Activated T-cell treated with anti-CD3 and anti-CD28 coated beads for 48 hours (primary cell): ENCODE data around the gene IGSF22.

ENCODE experiments used
- DNase-seq: peaks from one replicate; pipeline ENCODE4 v3.0.0-alpha.2; 2020; ENCODE audit warnings: low read depth

Gene IGSF22

GRCh38 chr11:18743900-18744514 is 18.0 kb upstream of the IGSF22 start:
- DNase-seq = no peak

- DNase-seq = no peak
These were observed 17.4 kb upstream of the IGSF22 start for GRCh38 chr11:18743365-18743764.

DNA sequence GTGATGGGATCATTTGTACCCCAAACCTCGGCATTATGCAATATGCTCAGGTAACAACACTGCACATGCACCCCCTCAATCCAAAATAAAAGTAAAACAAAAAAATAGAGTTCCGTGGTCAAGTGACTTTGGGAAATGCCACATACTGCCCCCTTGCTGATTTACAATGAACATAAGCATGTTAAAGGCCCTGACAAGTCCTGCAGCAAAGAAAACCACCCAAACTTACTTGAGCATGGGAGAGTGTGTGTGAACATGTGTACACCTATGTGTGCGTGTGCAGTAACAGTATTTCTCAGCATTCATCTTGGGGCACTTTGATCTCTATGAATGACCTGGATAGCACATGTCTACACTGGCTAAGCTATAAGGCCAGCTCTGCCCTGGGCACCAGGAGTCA is 15.8 kb upstream of the IGSF22 start:
- DNase-seq = no peak

- no peak for DNase-seq
These were observed 13.7 kb upstream of the IGSF22 start for GRCh38 chr11:18739685-18740084.

DNA sequence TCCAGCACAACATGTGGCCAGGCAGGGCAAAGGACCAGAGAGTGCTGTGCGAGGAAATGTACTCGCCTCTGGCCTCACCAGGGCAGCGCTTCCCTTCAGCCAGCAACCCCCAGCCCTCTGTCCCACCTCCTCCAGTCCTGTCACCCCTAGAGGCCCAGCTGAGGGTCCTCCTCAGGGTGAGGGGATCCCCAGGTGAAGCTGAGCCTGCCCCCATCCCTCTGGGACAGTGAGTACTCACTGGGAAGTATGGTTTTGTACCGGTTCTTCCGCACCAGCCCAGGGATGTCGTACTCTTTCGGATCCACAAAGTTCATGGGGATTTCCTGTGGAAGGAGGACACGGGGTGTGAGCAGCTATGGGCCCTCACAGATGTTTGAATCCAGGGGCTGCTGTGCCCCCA is 11.7 kb upstream of the IGSF22 start:
- DNase-seq = no peak

DNA sequence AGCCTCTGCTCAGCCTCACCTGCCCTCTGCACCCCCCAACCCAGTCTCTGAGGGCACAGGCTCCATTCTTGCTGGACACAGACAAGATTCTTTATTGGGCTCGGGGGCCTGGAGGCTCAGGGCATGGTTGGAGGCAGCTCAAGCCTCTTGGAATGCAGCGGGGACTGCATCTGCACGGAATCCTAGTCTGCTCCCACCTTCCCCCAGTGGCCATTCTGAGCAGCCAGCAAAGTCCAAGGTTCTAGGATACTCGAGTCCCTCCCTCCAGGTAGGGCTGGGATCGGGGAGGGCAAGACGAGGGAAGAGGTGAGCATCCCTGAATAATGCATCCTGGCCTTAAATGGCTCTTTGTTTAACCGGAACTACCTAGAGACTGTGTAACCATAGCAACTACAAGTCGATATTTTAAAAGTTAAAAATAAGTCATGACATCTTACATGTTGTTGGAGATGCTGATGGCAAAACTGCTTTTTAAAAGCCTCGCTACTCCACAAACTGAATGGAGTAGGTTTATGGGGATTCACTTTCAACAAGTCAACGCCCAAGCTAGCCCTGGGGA is 10.7 kb upstream of the IGSF22 start:
- DNase-seq = no peak

GRCh38 chr11:18733202-18733601 is 7.2 kb upstream of the IGSF22 start:
- no peak for DNase-seq

DNA sequence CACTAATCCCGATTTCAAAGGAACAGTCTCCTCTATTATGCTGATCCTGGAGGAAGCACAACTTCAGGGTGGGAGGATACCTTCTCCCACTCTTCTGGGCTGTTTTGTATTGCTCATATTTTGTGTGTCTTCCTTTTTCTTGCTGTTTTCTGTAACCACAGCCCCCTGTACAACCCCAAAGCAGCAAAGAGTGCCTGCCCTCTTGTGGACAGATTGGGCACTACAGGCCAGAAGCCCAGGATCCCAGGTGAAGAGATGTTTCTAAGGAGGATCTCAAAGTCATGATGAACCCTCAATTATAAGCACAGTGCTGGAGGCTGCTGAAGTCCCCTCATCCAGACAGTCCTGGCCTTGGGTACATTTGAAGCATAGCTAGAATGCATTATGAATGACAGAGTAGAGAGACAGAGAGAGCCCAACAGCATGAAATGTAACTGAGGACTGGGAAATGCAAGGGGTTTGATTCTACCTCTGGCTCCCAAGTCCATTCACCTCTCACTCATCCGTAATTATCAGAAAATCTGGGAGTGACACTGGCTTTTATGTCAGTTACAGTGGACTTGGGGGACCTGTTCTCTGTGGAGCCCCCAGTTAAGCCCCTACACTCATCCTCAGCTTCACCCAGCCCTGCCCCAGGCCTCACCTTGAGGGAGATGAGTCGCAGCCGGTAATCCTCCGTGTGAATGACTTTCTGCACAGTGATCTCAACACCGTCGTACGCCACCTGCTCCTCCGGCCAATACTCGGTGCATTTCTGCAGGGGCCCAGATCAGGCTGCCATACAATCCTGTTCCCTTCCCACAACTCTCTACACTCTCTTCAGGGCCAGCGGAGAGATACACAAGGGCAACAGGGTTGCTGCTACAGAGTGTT is 6.2 kb upstream of the IGSF22 start:
- peak; percentile 51 for DNase-seq

GRCh38 chr11:18731441-18731840 is 5.5 kb upstream of the IGSF22 start:
- no peak for DNase-seq

GRCh38 chr11:18730020-18730419 is 4.0 kb upstream of the IGSF22 start:
- DNase-seq = no peak

DNA sequence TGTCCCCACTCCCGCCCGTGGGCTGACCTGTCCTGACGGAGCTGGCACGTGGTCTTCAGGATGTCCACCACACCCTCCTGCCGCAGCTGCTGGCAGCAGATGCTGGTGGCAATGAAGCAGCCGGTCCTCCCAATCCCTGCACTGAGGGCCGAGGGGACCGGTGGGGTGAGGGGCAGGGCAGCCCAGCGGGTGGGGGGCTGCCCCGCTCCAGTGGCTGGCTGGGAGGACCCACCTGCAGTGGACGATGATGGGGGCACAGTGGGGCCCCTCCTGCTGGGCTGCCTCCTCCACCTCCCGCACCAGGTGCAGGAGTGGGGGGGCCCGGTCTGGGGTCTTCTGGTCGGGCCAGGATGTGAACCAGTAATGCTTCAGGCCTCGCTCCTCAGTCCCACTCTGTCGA is 3.4 kb upstream of the IGSF22 start:
- DNase-seq = no peak

DNA sequence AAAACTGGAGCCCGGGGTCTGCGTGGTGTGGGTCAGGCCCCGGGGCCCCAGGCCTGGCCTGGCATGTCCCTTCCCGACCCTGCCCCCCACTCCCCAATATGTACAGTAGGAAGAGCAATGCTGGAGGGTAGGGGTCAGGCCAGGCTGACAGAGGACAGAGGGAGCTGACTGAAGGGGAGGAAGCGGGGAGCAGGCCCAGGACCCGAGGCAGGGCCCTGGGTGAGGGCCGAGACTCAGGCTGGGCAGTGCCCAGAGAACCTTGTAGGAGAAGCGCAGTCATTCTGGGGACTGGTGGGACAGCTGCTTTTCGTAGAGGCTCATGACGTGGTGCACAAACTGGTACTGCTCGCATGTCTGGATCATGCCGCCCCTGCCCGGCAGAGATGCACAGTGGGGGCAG is 2.7 kb upstream of the IGSF22 start:
- DNase-seq = no peak

DNA sequence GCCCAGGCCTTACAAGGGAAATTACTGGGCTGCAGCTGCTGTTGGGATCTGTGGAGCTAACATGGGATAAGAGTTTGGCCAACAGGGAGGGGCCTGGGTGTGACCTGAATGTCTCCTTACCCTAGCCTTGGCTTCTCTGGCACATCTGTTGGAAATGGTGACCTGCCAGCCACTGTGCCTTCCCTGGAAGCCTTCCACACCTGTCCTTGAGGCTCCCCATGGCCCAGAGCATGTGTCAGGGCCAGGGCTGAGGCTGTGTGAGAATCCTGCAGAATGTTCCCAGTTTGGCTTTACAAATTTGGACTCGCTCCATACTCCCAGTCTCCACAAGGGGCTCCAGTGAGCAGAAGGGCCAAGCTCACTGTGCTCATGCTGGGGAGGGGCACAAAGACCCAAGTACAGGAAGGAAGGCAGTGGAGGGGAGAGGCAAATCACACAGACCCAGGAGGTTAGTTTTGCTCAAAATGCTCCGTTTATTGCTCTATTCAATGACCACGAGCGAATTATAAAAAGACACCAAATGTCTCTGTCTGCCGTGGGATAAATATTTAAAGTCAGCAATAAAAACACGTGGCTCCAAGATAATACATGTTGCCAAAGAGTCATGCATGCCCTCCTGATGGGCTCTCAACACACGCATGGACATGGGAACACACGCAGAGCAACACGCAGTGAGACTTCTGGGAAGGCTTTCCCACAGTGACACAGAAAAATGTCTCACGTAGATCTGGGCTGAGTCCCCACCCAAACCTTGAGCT is 1.7 kb upstream of the IGSF22 start:
- DNase-seq = no peak

- DNase-seq = no peak
These were observed 2.0 kb downstream of the IGSF22 start for GRCh38 chr11:18723991-18724390.

GRCh38 chr11:18722293-18722637 is 3.7 kb downstream of the IGSF22 start:
- no peak for DNase-seq

GRCh38 chr11:18721561-18722292 is 4.3 kb downstream of the IGSF22 start:
- peak; percentile 35 for DNase-seq

GRCh38 chr11:18720808-18721560 is 5.0 kb downstream of the IGSF22 start:
- DNase-seq = peak; percentile 79

- DNase-seq = no peak
These were observed 5.7 kb downstream of the IGSF22 start for GRCh38 chr11:18720091-18720807.

- DNase-seq = no peak
These were observed 10.5 kb downstream of the IGSF22 start for GRCh38 chr11:18715476-18715875.

GRCh38 chr11:18714443-18714780 is 11.6 kb downstream of the IGSF22 start:
- DNase-seq = no peak
